GM21786 (cell line): ENCODE measurements around the gene MACF1.
"Not testable (repeated sequence)": the region's sequence is repeated elsewhere in the genome, so short reads cannot be mapped to it uniquely, and the experiment has no call there.

Experiments used
- ATAC-seq: cut with Tn5 transposase; IDR thresholded peaks from one replicate; pipeline ENCODE4 v1.9.1; 2021; ENCODE audit not compliant: unreplicated experiment

MACF1 gene

DNA sequence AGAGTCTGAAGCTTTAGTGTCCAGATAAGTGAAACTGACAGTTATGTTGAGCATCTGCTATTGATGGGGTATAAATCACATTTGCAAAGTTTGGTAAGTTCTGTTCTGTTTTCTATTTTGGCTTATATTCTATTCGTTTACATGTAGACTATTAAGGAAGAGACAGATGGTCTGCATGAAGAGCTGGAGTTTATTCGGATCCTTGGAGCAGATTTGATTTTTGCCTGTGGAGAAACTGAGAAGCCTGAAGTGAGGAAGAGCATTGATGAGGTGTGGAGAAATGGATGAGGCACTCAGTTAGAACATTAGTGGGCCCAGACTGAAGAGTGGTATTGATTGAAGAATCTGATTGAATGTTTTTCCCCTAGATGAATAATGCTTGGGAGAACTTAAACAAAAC, 236.4 kb downstream of the MACF1 start:
- ATAC-seq, result no peak

DNA sequence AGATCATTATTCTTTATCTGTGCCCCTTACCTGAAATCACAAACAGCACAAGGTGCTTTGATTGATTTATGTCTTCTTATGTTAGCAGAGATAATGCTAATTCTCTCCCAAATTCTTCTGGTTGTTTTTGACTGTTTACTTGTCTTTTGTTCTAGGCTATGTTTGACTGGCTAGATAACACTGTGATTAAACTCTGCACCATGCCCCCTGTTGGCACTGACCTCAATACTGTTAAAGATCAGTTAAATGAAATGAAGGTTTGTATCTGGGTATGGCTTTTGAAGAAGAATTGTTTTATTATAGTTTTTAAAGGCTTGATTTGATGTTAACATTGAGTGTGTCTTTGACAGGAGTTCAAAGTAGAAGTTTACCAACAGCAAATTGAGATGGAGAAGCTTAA, 237.3 kb downstream of the MACF1 start:
- no peak for ATAC-seq

DNA sequence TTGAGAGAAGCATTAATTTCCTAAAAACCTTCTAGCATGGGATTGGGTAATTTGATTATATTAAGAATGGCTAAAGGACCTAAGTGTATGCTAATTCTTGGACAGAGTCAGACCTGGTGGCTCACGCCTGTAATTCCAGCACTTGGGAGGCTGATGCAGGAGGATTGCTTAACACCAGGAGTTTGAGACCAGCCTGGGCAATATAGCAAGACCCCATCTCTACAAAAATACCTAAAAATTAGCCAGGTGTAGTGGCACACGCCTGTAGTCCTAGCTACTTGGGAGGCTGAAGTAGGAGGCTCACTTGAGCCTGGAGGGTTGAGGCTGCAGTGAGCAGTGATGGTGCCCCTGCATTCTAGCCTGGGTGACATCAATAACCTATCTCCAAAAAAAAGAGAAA, 241.1 kb downstream of the MACF1 start:
- ATAC-seq, result no peak

DNA sequence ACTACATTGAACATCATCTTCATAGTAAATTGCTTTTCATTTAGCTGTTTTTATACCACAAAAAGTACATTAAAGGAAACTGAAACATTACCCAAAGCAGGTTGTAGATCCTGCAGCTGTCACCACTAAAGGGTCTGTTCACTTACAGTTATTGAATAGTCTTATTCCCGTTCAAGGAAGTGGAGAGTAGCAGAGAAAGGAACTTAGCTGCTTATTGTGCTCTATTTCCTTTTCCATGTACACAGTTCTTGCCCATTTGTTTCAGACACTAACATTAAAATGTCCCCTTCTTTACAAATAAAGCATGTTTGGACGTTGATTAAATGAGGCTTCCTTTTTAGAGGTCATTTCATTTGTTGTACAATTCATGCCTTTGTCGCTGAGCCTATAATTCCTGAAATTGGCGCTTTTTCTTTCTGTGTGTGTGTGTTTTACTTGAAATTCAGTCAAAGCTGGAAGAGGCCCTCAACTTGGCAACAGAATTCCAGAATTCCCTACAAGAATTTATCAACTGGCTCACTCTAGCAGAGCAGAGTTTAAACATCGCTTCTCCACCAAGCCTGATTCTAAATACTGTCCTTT, 242.6 kb downstream of the MACF1 start:
- ATAC-seq, result no peak

DNA sequence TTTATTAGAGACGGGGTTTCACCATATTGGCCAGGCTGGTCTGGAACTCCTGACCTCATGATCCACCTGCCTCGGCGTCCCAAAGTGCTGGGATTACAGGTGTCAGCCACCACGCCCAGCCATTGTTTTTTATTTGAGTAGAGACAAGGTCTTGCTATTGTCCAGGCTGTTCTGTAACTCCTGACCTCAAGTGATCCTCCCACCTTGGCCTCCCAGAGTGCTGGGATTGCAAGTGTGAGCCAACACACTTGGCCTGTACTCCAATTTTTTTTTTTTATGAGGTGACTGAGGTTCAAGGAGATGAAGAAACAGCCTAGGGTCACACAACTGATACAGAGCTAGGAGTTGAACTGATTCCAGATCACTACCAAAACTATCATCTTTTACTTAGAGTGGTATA, 245.5 kb downstream of the MACF1 start:
- not testable (repeated sequence) for ATAC-seq

DNA sequence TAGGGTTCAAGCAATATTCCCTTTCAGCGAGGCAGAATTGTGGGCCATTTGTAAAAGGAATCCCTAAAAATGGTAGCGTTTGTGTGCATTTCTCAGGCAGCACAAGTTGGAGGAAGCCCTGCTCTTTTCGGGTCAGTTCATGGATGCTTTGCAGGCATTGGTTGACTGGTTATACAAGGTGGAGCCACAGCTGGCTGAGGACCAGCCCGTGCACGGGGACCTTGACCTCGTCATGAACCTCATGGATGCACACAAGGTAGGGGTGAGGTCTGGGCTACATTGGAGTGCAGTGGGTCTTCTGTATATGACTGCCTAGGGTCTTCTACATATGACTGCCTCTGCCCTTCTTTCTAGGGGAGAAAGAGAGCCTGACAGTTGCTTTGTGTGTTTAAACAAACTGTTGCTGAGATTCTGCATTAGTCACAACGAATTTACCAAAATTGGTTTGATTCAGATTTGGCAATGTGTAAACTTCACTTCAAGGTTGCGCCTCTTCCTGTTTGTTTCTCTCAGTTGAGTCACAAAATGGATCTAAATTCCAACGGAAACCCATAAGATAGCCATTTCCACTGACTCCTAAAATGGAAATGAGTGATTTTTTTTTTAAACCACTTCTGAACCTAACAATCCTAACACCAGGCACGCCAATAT, 246.6 kb downstream of the MACF1 start:
- no peak for ATAC-seq

DNA sequence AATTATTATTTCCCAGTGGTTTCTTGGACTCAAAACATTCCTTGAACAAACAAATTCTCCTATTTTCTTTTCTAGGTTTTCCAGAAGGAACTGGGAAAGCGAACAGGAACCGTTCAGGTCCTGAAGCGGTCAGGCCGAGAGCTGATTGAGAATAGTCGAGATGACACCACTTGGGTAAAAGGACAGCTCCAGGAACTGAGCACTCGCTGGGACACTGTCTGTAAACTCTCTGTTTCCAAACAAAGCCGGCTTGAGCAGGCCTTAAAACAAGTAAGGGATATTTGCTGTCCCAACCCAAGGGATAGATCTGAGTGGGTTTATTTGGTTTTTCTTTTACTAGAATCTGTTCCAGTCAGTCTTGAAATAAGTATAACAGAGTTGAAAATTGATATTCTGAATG, 247.6 kb downstream of the MACF1 start:
- no peak for ATAC-seq

DNA sequence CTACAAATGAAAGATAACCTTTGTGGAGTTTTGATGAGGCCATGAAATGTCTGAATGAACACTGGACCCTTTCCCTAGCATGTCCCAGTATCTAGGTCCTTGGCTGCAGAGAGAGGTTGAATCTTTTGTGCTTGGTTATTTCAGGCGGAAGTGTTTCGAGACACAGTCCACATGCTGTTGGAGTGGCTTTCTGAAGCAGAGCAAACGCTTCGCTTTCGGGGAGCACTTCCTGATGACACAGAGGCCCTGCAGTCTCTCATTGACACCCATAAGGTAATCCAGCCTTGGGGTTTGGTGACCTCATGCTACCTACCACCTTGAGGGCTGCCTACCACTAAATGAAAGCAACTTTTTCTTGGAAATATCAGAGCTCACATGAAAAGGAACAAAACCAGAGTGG, 248.0 kb downstream of the MACF1 start:
- ATAC-seq, result no peak

DNA sequence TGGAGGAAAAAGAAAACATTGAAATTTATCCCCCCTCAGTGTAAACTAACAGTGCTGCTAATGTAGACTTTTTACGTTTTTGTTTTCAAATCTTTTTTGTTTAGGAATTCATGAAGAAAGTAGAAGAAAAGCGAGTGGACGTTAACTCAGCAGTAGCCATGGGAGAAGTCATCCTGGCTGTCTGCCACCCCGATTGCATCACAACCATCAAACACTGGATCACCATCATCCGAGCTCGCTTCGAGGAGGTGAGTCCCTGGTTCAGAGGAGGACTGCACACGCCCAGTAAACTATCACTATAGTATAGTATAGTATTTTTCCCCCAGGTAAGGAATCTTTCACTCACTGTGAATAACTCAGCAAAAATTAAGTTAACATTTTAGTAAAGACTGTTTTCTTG, 249.1 kb downstream of the MACF1 start:
- no peak for ATAC-seq

DNA sequence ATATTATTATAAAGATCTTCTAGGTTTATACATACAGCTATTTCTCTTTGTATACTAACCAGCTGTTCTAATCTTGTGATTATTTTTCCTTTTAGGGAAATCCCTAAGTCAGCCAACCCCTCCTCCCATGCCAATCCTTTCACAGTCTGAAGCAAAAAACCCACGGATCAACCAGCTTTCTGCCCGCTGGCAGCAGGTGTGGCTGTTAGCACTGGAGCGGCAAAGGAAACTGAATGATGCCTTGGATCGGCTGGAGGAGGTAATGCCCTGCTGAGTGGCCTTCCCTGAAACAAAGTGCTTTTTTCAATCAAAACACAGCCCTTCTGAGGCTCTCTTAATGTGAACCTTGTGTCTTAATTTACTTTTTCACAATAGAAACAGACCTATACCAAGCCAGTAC, 254.5 kb downstream of the MACF1 start:
- no peak for ATAC-seq

DNA sequence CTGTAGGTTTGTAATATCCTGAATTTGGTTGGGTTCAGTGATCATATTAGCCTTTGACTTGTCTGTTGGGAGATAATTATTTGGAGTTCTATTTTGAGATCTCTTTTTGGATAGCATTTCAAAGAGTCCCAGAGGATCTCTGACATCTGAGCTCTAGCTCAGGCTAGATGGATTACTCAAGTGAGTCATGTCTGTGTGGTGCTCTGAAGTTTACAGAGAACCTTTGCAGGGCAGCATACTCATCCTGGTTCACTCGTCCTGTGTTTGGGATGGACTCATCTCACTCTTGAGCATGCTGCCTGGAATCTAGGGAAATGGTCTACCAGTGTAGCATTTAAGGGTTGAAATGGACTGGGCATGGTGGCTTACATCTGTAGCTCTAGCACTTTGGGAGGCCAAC, 257.6 kb downstream of the MACF1 start:
- ATAC-seq, result no peak

DNA sequence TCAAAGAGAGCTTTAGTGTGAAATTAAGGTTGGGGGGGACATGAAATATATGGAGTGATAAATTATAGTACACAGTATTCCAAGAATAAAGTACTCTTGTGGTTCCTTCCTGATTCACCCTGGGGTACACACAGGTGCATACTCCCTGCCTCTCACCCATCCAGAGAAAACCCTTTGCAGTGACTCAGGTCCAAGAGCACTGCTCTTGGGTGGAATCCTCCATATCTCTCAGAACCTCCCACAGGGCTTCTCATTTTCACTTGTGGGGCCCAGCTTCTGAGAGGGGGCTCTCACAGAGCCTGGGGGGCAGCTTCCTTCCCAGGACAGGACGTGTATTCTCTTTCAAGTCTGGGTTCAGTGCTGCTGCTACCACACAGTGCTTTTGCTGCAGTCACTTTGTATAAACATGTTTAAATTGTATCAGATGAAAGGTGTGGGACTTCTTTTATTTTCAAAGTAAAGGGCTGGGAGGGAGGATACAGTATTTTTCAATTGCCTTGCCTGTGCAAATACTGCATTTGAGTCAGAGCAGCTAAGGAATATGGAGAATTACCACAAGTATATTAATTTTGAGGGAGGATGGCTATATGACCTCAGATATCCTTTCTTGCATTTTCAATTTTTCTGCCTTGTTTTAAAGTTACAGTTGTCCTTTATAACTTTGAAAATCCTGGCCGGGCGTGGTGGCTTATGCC, 262.1 kb downstream of the MACF1 start:
- no peak for ATAC-seq

DNA sequence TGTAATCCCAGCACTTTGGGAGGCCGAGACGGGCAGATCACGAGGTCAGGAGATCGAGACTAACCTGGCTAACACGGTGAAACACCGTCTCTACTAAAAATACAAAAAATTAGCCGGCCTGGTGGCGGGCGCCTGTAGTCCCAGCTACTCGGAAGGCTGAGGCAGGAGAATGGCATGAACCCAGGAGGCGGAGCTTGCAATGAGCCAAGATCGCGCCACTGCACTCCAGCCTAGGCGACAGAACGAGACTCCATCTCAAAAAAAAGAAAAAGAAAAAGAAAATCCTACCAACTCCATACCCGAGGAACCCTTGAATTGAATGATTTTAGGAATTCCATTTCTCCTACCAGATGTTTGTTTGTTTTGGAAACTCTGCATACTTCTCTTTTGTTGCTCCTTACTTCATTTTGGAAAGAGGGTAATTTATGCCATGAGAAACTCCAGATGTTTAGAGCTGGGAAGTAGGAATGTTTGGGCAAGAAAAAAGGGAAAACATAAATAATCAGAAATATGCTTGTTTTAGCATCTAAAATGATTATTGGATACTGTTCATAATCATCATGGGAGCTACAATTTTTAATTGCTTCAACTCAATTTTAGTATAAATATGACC, 262.7 kb downstream of the MACF1 start:
- not testable (repeated sequence) for ATAC-seq

DNA sequence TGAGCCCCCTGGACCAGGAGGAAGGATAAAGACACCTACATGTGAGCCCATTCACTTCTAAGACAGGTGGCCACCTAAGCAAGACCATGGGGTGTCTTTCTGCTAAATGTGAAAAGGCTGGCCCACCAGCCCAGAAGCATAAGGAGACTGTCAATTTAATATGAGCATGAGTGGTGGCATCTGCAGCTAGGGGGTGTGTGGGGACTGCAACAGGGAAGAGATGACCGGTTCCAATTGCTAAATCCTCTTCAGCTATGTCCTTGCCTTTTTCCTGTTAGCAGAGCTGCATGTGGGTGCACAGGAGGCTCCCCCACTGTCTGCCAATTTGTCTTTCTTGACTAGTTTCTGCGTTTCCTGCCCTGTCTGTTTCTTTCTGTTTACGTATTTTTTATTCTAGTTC, 264.7 kb downstream of the MACF1 start:
- ATAC-seq, result no peak

DNA sequence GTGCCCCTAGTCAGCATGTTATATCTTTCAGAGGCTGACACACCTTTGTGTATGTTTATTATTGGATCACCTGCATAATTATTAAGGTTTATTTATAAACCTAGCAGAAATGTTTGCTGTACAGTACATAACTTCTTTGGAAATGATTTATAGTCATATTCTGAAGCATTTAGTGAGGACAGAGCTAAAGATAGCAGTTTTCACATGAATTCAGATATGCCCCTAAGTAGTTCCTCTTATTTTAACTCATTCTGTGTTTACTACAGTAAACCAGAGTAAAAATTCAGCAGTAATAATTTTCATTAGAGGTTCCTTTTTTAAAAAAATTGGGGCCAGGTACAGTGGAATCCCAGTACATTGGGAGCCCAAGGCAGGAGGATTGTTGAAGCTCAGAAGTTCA, 265.5 kb downstream of the MACF1 start:
- ATAC-seq, result no peak

DNA sequence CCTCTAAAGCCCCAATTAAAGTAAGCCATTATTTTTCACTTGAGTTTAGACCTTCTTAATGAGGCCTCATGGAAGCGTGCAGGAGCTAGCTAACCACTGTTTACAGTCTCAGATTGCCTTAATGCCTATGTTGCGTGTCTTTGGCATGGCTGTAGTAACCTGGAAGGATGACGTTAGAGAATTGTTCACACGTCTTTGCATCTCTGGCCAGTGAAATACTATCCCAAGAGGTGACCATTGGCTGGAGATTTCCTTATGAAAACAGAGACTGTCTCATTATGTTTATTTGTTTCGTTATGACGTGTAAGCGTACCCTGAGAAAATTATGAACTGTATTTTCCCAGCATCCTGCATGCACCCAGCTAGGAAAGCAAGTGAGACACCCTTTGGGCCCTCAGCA, 268.3 kb downstream of the MACF1 start:
- no peak for ATAC-seq

DNA sequence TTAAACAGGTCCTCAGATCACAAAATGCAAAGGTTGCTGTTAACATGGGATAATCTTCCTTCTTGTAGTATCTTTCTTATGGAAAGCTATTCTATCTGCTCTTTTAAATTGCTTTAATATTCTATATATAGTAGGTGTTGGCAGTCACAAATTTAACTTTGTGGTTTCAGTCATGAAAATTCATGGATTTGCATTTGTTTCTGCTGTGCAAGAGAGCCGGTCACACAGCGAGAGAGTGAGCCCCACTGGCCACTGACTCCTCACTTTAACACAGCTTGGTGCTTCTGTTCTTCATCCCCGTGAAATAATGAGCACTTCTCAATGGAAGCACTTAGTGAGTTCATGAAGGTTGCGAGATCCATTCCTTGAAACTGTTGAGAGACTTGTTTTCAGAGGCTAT, 268.8 kb downstream of the MACF1 start:
- ATAC-seq, result no peak

DNA sequence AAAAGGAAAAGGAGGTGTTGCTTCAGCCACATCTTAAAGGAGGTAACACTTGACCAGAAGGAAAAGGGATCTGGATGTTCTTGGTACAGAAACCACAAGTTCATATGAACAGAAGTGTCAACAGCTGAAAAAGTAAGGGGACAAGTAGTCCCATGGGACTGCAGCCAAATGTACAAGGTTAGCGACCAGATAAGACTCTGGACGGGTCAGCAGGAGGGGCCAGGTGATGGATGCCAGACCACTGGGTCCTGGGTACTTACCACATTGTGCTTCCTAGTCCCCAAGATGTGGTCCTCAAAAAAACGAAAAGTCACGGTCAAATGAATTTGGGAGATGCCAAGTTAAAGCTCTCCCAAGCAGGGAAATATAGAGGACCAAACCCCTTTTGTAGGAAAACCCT, 270.3 kb downstream of the MACF1 start:
- ATAC-seq, result no peak

DNA sequence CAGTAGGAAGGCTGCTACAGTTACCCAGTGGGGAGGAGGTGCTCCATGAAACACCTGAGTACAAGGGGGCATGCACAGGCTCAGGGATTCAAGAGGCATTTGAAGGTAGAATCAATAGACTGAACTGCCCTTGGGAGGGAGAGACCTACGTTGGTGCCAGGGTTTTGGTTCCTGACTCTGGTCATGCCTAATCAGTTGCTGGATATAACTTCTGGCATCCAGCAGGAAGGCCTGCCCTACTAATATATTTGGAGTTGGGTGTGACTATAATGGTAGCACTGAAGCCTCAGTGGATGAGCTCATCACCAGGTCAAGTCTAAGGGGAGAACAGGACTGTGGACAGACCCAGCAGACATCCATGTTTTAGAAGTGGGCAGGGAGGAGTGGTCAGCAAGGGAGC, 271.1 kb downstream of the MACF1 start:
- not testable (repeated sequence) for ATAC-seq

DNA sequence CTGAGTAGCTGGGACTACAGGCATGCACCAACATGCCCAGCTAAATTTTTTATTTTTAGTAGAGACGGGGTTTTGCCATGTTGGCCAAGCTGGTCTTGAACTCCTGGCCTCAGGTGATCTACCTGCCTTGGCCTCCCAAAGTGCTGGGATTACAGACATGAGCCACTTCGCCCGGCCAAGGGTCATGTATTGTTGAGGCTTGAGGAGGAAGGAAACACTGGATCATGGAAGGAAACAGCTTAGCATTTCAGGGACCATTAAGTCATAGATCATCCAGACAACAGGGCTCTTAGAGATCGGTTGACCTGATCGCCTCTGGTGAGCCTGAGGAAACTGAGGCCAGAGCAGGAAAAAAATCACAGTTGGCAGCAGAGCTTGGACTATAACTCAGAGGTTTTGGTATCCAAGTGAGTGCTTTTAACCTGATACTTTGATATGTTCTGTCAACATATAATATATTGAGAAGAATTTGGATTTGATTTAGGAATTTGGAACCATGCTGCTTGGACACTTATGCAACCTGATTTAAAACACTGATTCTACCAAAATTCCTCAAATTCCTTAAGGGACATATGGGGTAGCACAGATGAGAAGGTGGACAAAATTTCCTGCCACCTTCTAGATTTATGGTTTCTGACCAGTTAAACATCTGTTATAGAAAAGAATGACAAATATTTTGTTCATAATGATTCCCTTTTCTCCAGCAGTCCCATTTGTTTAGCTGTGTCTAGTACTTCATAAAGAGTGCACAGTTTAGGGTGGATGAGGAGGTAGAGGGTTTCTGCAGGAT, 273.8 kb downstream of the MACF1 start:
- ATAC-seq, result no peak

DNA sequence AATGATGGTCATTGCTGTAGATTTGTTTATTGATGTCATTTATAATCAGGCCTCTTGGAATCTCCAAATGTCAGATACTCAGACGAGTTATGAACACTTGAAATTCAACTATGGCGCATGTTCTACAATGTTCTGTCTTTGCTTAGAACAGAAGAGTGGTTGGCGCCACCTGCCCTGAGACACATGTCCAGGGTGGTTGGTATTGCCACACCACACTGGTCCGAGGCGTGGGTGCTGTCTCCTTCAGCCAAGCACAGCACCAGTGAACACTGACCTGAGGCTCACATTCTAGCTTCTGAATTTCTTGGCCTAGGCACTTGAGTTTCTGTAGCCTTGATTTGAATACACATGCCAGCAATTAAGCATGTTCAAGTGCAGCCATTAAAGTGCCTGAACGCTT, 276.8 kb downstream of the MACF1 start:
- no peak for ATAC-seq
